Embryonic facial prominence (tissue), 1 donor: ENCODE results near the gene ARSI.

Experiments used
- DNase-seq: peaks from one replicate; pipeline ENCODE4 v3.0.0-alpha.2; 2016; ENCODE audit errors: extremely low spot score

Gene ARSI

DNA sequence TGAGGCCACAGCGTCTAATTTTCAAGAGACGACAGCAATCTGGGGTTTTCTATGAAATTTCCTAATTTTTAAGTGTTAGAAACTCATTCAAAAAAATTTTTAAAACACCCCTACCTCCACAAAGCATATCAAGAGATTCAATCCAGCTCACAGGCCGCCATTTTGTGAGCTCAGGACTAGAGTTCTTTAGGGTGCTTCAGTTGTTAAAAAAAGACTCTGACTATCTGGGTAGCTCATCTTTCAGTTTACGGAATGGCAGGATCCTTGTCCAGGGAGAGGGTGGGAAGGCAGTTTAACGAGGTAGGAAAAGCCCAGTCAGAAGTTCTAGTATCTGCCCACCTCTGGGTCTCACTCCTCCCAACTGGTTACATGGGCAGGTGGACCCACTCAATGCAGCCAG is 56.3 kb downstream of the ARSI start:
- DNase-seq, result no peak
